Nephron (organoid): ENCODE measurements around the gene TMED3.
A peak's percentile ranks its signal among the peaks of the same experiment; 100 is the strongest.

ENCODE experiments used
- H3K27ac Mint-ChIP-seq, 3 experiments: 2 replicates each; pipeline ENCODE4 v1.8.0; 2020; ENCODE audit warnings: mixed read lengths in 3 of 3, mild to moderate bottlenecking in 2 of 3, moderate library complexity in 1 of 3
- H3K27me3 Mint-ChIP-seq: 2 replicates; pipeline ENCODE4 v1.8.0; 2021; ENCODE audit warnings: low read depth, mild to moderate bottlenecking, moderate library complexity, mixed read lengths
- H3K36me3 Mint-ChIP-seq: 2 replicates; pipeline ENCODE4 v1.8.0; 2020; ENCODE audit warnings: low read depth, mixed read lengths
- H3K4me1 Mint-ChIP-seq: 2 replicates; pipeline ENCODE4 v1.8.0; 2020; ENCODE audit warnings: mixed read lengths
- H3K4me3 Mint-ChIP-seq, 3 experiments: 2 replicates each; pipeline ENCODE4 v1.8.0; 2020; ENCODE audit warnings: mild to moderate bottlenecking in 3 of 3, mixed read lengths in 3 of 3, moderate library complexity in 2 of 3
- H3K9me3 Mint-ChIP-seq: 2 replicates; pipeline ENCODE4 v1.8.0; 2020; ENCODE audit warnings: mixed read lengths
- TF ChIP-seq, protein P1 (sequence below), 3 experiments: fragments of 200-600 bp; sonication (generic); IDR thresholded peaks; one replicate each; pipeline ENCODE4 v1.5.0; 2021; ENCODE audit warnings: antibody characterized with exemption in 3 of 3; ENCODE audit not compliant: unreplicated experiment in 3 of 3

TMED3 gene

DNA sequence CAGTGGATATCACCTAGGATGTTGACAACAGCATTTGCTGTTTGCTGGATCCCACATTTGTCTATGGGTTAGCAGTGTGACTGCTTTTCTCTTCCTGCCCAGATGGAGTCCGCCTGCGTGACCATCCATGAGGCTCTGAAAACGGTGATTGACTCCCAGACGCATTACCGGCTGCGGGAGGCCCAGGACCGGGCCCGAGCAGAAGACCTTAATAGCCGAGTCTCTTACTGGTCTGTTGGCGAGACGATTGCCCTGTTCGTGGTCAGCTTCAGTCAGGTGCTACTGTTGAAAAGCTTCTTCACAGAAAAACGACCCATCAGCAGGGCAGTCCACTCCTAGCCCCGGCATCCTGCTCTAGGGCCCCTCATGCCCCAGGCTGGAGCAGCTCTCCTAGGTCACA, 11.0 kb downstream of the TMED3 start:
- no peak overlapping the region for H3K4me3 Mint-ChIP-seq
- no peaks in the 10 kb centered on the region for H3K4me1 Mint-ChIP-seq
- H3K36me3 Mint-ChIP-seq = peaks cover 82% of the 10 kb centered on the region

DNA sequence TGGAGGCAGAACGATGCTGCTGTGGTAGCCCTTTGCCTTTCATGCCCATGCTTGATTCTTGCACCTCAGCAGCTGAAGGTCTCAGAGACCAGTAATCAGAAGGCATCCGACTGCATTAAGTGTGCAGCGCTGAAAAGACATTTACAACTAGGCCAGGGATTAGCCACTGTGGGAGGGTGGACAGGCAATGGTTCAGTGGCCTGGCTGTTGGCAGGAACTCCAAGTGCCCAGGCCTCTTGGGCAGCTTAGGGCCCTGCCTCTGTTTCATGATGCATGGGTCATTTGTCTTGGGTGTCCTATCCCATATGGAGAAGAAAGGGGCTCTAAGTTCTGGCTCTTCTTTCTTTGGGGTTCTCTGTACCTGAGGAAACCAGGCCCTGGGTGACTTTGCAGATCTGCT, 11.4 kb downstream of the TMED3 start:
- Mint-ChIP-seq H3K9me3 (peaks cover 6% of the 10 kb centered on the region), H3K4me3 (no peak overlapping the region), H3K4me1 (no peaks in the 10 kb centered on the region), H3K27ac (no peak overlapping the region), H3K36me3 (peaks cover 78% of the 10 kb centered on the region), H3K27me3 (no peaks in the 10 kb centered on the region)
- TF ChIP-seq, protein P1, sequence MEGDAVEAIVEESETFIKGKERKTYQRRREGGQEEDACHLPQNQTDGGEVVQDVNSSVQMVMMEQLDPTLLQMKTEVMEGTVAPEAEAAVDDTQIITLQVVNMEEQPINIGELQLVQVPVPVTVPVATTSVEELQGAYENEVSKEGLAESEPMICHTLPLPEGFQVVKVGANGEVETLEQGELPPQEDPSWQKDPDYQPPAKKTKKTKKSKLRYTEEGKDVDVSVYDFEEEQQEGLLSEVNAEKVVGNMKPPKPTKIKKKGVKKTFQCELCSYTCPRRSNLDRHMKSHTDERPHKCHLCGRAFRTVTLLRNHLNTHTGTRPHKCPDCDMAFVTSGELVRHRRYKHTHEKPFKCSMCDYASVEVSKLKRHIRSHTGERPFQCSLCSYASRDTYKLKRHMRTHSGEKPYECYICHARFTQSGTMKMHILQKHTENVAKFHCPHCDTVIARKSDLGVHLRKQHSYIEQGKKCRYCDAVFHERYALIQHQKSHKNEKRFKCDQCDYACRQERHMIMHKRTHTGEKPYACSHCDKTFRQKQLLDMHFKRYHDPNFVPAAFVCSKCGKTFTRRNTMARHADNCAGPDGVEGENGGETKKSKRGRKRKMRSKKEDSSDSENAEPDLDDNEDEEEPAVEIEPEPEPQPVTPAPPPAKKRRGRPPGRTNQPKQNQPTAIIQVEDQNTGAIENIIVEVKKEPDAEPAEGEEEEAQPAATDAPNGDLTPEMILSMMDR (IDR thresholded peaks at IDR 0.05; ENCODE audit: unreplicated experiment in 3 of 3) = no peak

More for the DNA sequence above, 11.0 kb downstream of the TMED3 start:
- TF ChIP-seq, protein P1 (IDR thresholded peaks at IDR 0.05; ENCODE audit: unreplicated experiment in 3 of 3) = no peak
- Mint-ChIP-seq H3K27ac (no peak overlapping the region), H3K9me3 (peaks cover 6% of the 10 kb centered on the region), H3K27me3 (no peaks in the 10 kb centered on the region)

DNA sequence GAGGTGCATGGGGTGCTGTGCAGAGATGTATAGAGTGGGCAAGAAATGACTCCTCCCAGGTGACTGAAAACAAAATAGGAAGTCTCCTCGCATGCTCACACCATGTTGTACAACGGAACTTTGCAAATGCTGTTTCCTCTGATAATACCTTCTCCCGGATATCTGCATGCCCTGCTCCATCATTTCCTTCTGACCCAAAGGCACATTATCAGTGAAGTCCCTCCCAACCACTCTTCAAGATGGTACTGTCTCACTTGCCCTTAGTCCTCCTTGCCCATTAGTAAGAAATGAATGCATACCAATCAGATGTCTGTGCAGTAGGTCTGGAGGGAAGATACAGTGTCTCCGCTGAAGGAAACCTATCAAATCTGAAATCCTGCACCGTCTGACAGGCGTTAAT, 12.0 kb downstream of the TMED3 start:
- H3K4me3 Mint-ChIP-seq = no peak overlapping the region
- H3K27me3 Mint-ChIP-seq = no peaks in the 10 kb centered on the region
- H3K36me3 Mint-ChIP-seq = peaks cover 71% of the 10 kb centered on the region
- TF ChIP-seq, protein P1 (IDR thresholded peaks at IDR 0.05; ENCODE audit: unreplicated experiment in 3 of 3) = no peak
- H3K27ac Mint-ChIP-seq = no peak overlapping the region
- peaks cover 6% of the 10 kb centered on the region for H3K9me3 Mint-ChIP-seq
- no peaks in the 10 kb centered on the region for H3K4me1 Mint-ChIP-seq

DNA sequence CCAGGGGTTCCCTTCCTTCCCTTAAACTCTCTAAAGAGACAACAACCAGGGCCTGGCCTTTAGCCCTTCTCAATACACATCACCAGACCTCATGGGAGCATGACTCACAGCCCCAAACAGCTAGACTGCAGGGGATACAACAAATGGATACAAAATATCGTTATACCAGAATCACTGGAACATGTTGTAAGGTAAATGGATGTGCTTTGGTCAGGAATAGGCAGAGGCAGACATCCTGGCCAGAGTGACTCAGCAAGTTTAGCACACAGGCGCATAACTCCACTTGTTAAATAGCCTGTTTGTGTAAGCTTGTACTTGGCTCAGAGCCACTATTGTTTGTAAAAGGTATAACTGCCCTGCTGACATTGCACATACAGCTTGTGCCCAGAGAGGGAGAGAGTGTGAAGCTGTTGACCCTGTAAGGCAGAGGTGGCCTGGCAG, 18.3 kb downstream of the TMED3 start:
- H3K36me3 Mint-ChIP-seq = peaks cover 22% of the 10 kb centered on the region
- H3K27ac Mint-ChIP-seq = no peak overlapping the region
- no peaks in the 10 kb centered on the region for H3K9me3 Mint-ChIP-seq
- TF ChIP-seq, protein P1 (IDR thresholded peaks at IDR 0.05; ENCODE audit: unreplicated experiment in 3 of 3) = no peak
- H3K4me3 Mint-ChIP-seq = no peak overlapping the region
- H3K4me1 Mint-ChIP-seq = no peaks in the 10 kb centered on the region
- H3K27me3 Mint-ChIP-seq = no peaks in the 10 kb centered on the region

- Mint-ChIP-seq H3K36me3 (peaks cover 4% of the 10 kb centered on the region), H3K27ac (peak overlapping the region in 1 of 3 experiments; percentile 62), H3K9me3 (no peaks in the 10 kb centered on the region), H3K4me3 (no peak overlapping the region), H3K27me3 (no peaks in the 10 kb centered on the region), H3K4me1 (no peaks in the 10 kb centered on the region)
- TF ChIP-seq, protein P1 (IDR thresholded peaks at IDR 0.05; ENCODE audit: unreplicated experiment in 3 of 3) = no peak
Observed at GRCh38 chr15:79332824-79333510, 22.1 kb downstream of the TMED3 start.

- Mint-ChIP-seq H3K27me3 (no peaks in the 10 kb centered on the region), H3K27ac (no peak overlapping the region), H3K4me1 (peaks cover 4% of the 10 kb centered on the region), H3K9me3 (no peaks in the 10 kb centered on the region), H3K4me3 (no peak overlapping the region), H3K36me3 (no peaks in the 10 kb centered on the region)
- TF ChIP-seq, protein P1 (IDR thresholded peaks at IDR 0.05; ENCODE audit: unreplicated experiment in 3 of 3) = no peak
Observed at GRCh38 chr15:79337591-79337990, 26.7 kb downstream of the TMED3 start.
